Activated CD8-positive, alpha-beta memory T cell treated with anti-CD3 and anti-CD28 coated beads, Interleukin-2, amount 10 ng/mL, durations not matched to agents 7 days and 5 days (primary cell): ENCODE results near the gene C16orf90. TPM values are rescaled to one million over a fixed set of nuclear protein-coding genes. Genes with fewer than 3 reads are reported as not detected.
"Not testable (repeated sequence)": the region's sequence is repeated elsewhere in the genome, so short reads cannot be mapped to it uniquely, and the experiment has no call there.

Source experiments
- ATAC-seq: fragments of 150-1000 bp; cut with Tn5 transposase; one replicate; pipeline ENCODE4 v1.10.0; 2021; ENCODE audit warnings: moderate library complexity
- CTCF ChIA-PET: fragments of 350-600 bp; sonication (Branson Sonifier 250); formaldehyde crosslinking; loops from one replicate; lab custom pipeline; 2021; ENCODE audit warnings: antibody characterized with exemption; lab: Charles Lee
- DNase-seq: peaks from one replicate; pipeline ENCODE4 v3.0.0-alpha.2; 2020
- H3K27ac Mint-ChIP-seq: one replicate; pipeline ENCODE4 v1.8.0; 2021; ENCODE audit warnings: mild to moderate bottlenecking, mixed read lengths
- H3K27me3 Mint-ChIP-seq: one replicate; pipeline ENCODE4 v1.8.0; 2021; ENCODE audit warnings: mixed read lengths
- H3K36me3 Mint-ChIP-seq: one replicate; pipeline ENCODE4 v1.8.0; 2021; ENCODE audit warnings: mild to moderate bottlenecking, mixed read lengths
- H3K4me1 Mint-ChIP-seq: one replicate; pipeline ENCODE4 v1.8.0; 2021; ENCODE audit warnings: mixed read lengths
- H3K4me3 Mint-ChIP-seq: one replicate; pipeline ENCODE4 v1.8.0; 2021; ENCODE audit warnings: mild to moderate bottlenecking, moderate library complexity, mixed read lengths
- H3K9me3 Mint-ChIP-seq: one replicate; pipeline ENCODE4 v1.8.0; 2022; ENCODE audit warnings: low read depth, mixed read lengths
- total RNA-seq, 2 experiments: library from RNA; stranded (reverse); gene quantifications; one replicate each; pipeline ENCODE4 v1.2.3, GENCODE V29; 2021

The C16orf90 gene
- total RNA-seq, 2 experiments from 2014 or later: not detected

DNA sequence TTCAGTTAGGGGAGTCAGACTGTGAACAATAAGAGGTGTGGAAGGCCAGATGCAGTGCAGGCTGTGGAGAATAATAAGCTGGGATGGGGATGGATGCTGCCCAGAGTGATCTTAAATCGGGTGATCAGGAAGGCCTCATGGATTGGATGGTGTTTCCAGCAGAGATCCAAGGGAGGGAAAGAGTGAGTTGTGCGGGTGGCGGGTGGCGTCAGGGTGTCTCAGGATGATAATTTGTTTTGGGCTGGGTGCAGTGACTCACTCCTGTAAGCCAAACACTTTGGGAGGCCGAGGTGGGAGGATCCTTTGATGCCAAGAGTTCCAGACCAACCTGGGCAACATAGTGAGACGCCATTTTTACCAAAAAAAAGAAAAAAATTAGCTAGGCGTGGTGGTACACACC is 13.4 kb upstream of the C16orf90 start:
- DNase-seq (no peak), ATAC-seq (no peak)
- Mint-ChIP-seq H3K27ac (peak overlapping the region; percentile 92), H3K4me3 (peak overlapping the region; percentile 27), H3K4me1 (peaks cover 70% of the 10 kb centered on the region), H3K27me3 (no peaks in the 10 kb centered on the region), H3K36me3 (peaks cover 53% of the 10 kb centered on the region), H3K9me3 (no peaks in the 10 kb centered on the region)
- CTCF ChIA-PET: interaction anchor here (0.8 to 2.1 kb wide), 3 partner anchors 18 to 225 kb away, joined by 3 to 10 read pairs (median 4); no protein-coding TSS in a partner anchor

DNA sequence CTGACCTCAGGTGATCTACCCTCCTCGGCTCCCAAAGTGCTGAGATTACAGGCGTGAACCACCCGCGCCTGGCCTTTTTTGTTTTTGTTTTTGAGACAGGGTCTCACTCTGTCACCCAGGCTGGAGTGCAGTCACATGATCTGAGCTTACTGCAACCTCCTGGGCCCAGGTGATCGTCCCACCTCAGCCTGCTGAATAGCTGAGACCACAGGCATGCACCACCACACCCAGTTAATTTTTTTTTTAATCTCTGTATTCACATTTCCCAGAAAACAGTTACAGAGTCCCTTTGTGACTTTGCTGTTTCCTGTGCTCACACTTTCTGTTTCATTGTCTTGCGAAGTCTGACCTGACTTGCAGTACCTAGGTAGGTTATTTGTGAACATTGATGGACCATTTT is 8.2 kb upstream of the C16orf90 start:
- Mint-ChIP-seq H3K4me1 (peaks cover 66% of the 10 kb centered on the region), H3K36me3 (peaks cover 26% of the 10 kb centered on the region), H3K27ac (peak overlapping the region; percentile 94), H3K9me3 (no peaks in the 10 kb centered on the region), H3K27me3 (peaks cover 2% of the 10 kb centered on the region), H3K4me3 (peak overlapping the region; percentile 66)
- CTCF ChIA-PET: interaction anchor here (0.6 to 1.7 kb wide), 3 partner anchors 23 to 336 kb away, joined by 3 read pairs; partner anchors contain the start of genes ZNF174 and ZSCAN32
- DNase-seq: peak; percentile 83
- peak; percentile 60 for ATAC-seq

DNA sequence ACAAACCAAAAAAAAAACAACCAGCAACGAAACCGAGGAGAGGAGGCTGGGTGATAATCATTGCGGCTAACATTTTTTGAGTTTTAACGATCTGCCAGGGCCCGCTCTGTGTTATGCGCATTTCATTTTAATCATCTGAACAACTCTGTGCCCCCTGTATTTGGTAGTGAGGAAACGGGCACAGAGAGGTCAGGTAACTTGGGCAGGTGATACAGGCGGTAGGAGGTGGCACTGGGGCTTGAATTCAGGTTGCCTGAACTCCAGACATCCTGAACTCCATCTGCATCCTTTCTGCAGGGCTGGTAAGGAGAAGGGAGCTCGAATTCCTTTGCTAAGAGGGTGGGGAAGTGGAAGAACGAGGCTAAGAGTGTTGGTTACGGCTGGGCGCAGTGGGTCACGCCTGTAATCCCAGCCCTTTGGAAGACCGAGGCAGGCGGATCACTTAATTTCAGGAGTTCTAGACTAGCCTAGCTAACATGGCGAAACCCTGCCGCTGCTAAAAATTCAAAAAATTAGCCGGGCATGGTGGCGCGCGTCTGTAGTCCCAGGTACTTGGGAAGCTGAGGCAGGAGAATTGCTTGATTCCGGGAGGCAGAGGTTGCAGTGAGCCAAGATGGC is 6.6 kb upstream of the C16orf90 start:
- CTCF ChIA-PET: interaction anchor here (0.9 to 1.6 kb wide), 5 partner anchors 12 to 351 kb away, joined by 3 to 6 read pairs (median 3); partner anchors contain the start of gene NAA60
- DNase-seq (no peak), ATAC-seq (no peak)
- Mint-ChIP-seq H3K27ac (peak overlapping the region; percentile 94), H3K9me3 (no peaks in the 10 kb centered on the region), H3K4me3 (peak overlapping the region; percentile 91), H3K36me3 (peaks cover 17% of the 10 kb centered on the region), H3K4me1 (peaks cover 56% of the 10 kb centered on the region), H3K27me3 (peaks cover 2% of the 10 kb centered on the region)

DNA sequence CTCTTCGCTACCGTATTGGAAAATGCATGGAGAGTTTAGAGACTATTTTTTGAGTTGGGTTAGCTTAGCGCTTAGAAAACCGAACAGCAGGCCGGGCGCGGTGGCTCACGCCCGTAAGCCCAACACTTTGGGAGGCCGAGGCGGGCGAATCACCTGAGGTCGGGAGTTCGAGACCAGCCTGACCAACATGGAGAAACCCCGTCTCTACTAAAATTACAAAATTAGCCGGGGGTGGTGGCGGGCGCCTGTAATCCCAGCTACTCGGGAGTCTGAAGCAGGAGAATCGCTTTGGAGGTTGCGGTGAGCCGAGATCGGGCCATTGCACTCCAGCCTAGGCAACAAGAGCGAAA is 6.1 kb upstream of the C16orf90 start:
- H3K4me1 Mint-ChIP-seq: peaks cover 56% of the 10 kb centered on the region
- H3K36me3 Mint-ChIP-seq: peaks cover 17% of the 10 kb centered on the region
- not testable (repeated sequence) for DNase-seq, ATAC-seq, H3K27me3 Mint-ChIP-seq, H3K9me3 Mint-ChIP-seq
- peak overlapping the region; percentile 91 for H3K27ac Mint-ChIP-seq
- H3K4me3 Mint-ChIP-seq: peak overlapping the region; percentile 91
- CTCF ChIA-PET: interaction anchor here (0.9 to 1.6 kb wide), 11 partner anchors 8 to 351 kb away, joined by 3 to 6 read pairs (median 3); partner anchors contain the start of gene NAA60

DNA sequence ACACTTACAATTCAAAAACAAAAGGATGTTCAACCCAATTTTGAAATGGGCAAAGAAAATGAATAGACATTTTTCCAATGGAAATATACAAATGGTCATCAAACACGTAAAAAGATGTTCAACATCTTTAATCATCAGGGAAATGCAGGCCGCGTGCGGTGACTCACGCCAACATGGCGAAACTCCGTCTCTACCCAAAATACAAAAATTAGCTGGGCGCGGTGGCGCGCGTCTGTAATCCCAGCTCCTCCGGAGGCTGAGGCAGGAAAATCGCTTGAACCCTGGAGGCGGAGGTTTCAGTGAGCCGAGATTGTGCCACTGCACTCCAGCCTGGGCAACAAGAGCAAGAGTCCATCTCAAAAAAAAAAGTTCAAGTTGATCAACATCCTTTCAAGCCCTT is 3.7 kb upstream of the C16orf90 start:
- Mint-ChIP-seq H3K27ac (no peak overlapping the region), H3K4me3 (no peak overlapping the region), H3K4me1 (peaks cover 36% of the 10 kb centered on the region), H3K27me3 (peaks cover 2% of the 10 kb centered on the region), H3K9me3 (no peaks in the 10 kb centered on the region), H3K36me3 (peaks cover 2% of the 10 kb centered on the region)
- CTCF ChIA-PET: interaction anchor here (0.6 to 1.4 kb wide), 2 partner anchors 216 to 226 kb away, joined by 3 read pairs; no protein-coding TSS in a partner anchor
- DNase-seq: no peak
- no peak for ATAC-seq

DNA sequence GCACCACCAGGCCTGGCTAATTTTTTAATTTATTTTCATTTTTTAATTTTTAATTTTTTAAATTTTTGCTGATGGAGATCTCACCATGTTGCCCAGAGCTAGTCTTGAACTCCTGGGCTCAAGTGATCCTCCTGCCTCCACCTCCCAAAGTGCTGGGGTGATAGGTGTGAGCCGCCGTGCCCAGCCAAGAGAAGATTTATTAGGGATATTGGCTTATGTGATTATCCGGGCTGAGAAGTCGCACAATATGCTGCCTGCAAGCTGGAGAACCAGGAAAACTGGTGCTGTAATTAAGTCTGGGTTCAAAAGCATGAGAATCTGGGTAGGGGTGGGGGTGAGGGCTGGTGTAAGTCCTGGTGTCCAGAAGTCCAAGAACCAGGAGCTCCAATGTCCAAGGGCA is 2.5 kb upstream of the C16orf90 start:
- H3K36me3 Mint-ChIP-seq: peaks cover 2% of the 10 kb centered on the region
- no peak for ATAC-seq
- DNase-seq: no peak
- H3K4me3 Mint-ChIP-seq: no peak overlapping the region
- no peaks in the 10 kb centered on the region for H3K9me3 Mint-ChIP-seq
- CTCF ChIA-PET: interaction anchor here (1.2 kb wide), 1 partner anchor 368 kb away, joined by 3 read pairs; no protein-coding TSS in a partner anchor
- peaks cover 25% of the 10 kb centered on the region for H3K4me1 Mint-ChIP-seq
- H3K27ac Mint-ChIP-seq: no peak overlapping the region
- peaks cover 2% of the 10 kb centered on the region for H3K27me3 Mint-ChIP-seq

DNA sequence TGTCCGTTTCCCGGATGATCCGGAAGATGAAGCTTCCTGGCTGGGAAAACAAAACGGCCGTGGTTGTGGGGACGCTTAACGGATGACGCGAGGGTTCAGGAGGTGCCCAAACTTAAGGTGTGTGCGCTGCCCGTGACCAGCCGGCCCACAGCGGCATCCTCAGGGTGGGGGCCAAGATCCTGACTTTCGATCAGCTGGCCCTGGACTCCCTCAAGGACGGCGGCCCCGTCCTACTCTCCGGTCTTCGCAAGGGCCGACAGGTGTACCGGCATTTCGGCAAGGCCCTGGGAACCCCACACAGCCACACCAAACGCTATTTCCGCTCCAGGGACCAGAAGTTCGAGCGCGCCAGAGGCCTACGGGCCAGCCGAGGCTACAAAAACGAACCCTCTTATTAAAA is 1.1 kb upstream of the C16orf90 start:
- Mint-ChIP-seq H3K27ac (no peak overlapping the region), H3K4me3 (no peak overlapping the region), H3K36me3 (peaks cover 2% of the 10 kb centered on the region), H3K27me3 (peaks cover 2% of the 10 kb centered on the region), H3K4me1 (peaks cover 13% of the 10 kb centered on the region), H3K9me3 (no peaks in the 10 kb centered on the region)
- DNase-seq (no peak), ATAC-seq (no peak)
- CTCF ChIA-PET: interaction anchor here (1.2 kb wide), 1 partner anchor 367 kb away, joined by 3 read pairs; no protein-coding TSS in a partner anchor

DNA sequence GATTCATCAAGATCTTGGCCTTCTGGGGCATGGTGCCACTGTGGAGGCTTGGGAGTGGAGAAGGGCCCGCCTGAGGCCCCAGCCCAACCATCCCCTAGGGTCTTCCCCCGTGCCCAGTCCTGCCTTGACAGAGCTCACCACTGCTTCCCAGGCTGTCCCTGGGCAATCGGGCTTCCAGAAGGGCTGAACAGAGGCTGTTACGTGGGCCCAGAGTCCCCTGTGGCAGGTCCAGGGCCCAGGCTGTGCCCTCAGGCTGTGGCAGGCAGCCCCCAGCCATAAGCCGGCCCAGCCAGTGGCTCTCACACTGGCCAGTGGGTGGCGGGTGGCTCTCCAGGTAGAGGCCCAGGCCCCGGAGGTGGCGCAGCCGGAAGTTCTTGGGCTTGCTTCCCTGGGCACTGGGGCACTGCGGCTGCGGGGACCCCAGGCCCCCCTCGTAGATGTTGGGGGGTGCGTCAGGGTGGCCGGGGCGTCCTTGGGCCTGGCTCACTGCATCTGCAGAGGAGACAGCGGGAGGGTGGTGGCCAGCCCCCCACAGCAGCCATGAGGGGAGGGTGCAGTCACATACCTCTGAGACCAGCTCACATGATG is 809 bp downstream of the C16orf90 start:
- no peak for DNase-seq
- Mint-ChIP-seq H3K4me3 (no peak overlapping the region), H3K27me3 (peaks cover under 1% of the 10 kb centered on the region), H3K4me1 (peaks cover under 1% of the 10 kb centered on the region), H3K9me3 (no peaks in the 10 kb centered on the region), H3K27ac (no peak overlapping the region), H3K36me3 (no peaks in the 10 kb centered on the region)
- ATAC-seq: no peak
- CTCF ChIA-PET: no interaction called here

DNA sequence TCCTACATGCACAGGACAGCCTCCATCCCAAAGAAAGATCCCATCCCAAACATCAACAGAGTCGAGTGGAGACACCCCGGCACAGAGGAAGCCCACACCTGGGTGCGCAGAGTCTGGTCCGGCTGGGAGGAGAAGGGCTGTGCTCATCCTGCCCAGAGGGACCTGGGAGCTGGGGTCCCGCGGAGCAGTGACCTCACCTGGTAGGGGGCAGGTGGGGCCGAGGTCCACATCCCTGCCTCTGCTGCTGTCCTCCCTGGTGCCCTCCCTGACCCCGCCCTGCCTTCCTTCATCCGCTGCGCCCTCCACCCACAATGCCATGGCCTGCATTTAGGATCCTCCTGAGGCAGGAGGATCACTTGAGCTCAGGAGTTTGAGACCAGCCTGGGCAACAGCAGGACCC is 2.9 kb downstream of the C16orf90 start:
- no peaks in the 10 kb centered on the region for H3K36me3 Mint-ChIP-seq
- no peaks in the 10 kb centered on the region for H3K27me3 Mint-ChIP-seq
- ATAC-seq: no peak
- H3K27ac Mint-ChIP-seq: no peak overlapping the region
- no peak for DNase-seq
- H3K9me3 Mint-ChIP-seq: no peaks in the 10 kb centered on the region
- CTCF ChIA-PET: no interaction called here
- no peak overlapping the region for H3K4me3 Mint-ChIP-seq
- H3K4me1 Mint-ChIP-seq: no peaks in the 10 kb centered on the region

DNA sequence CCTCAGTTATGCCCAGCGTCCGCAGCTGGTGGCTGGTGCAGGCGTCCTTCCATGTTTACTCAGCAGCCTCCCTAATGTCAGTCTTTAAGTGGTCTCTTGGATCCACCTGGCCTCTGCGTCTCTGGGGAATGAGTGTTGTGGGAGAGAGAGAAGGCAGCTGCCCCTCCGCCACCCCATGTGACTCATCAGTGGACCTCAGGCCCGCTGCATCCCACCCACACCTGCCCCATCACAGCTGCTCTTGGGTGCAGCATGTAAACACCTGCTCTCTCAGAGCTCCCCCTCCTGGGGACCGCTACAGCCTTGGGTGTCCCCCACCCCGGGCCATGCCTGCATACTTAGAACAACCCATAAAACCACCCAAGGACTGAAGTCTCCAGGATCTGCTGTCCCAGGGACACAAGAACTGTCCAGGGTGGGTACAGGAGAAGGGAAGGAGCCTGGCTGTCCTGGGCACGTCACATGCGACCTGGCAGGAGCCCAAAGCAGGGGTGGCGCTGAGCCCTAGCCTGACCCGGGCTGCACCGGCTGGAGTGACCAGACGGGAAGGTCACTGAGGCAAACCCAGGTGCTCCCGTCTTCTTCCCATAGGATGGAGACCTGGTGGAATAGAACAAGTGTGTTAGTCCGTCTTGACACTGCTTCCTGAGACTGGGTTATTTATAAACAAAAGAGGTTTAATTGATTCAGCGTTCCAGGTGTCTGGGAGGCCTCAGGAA is 4.2 kb downstream of the C16orf90 start:
- no peaks in the 10 kb centered on the region for H3K4me1 Mint-ChIP-seq

DNA sequence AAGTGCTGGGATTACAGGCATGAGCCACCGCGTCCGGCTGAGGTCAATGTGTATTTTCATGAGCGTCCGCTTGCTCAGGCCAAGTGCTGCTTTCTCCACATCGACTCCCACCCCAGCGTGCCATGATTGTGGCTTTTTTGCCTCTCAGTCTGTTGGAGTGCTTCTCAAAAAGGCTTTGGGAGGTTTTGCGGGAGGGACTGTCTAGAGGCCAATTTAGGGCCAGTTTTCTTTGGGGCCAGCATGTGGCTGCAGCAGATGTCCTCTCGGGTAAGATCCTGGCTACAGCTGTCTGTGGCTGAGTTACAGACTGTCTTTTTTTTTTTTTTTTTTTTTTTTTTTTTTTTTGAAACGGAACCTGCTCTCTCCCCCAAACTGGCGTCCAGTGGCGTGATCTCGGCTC is 6.5 kb downstream of the C16orf90 start:
- DNase-seq (no peak), ATAC-seq (no peak)
- peaks cover 5% of the 10 kb centered on the region for H3K36me3 Mint-ChIP-seq
- H3K9me3 Mint-ChIP-seq: no peaks in the 10 kb centered on the region
- CTCF ChIA-PET: no interaction called here
- no peak overlapping the region for H3K4me3 Mint-ChIP-seq
- no peaks in the 10 kb centered on the region for H3K27me3 Mint-ChIP-seq
- H3K4me1 Mint-ChIP-seq: no peaks in the 10 kb centered on the region
- no peak overlapping the region for H3K27ac Mint-ChIP-seq

More for the DNA sequence above, 4.2 kb downstream of the C16orf90 start:
- ATAC-seq (no peak), DNase-seq (no peak)
- H3K4me3 Mint-ChIP-seq: no peak overlapping the region
- H3K9me3 Mint-ChIP-seq: no peaks in the 10 kb centered on the region
- peaks cover 1% of the 10 kb centered on the region for H3K36me3 Mint-ChIP-seq
- CTCF ChIA-PET: interaction anchor here (1.5 kb wide), 1 partner anchor 10 kb away, joined by 6 read pairs; the partner anchor contains the start of gene CLUAP1
- no peak overlapping the region for H3K27ac Mint-ChIP-seq
- no peaks in the 10 kb centered on the region for H3K27me3 Mint-ChIP-seq

DNA sequence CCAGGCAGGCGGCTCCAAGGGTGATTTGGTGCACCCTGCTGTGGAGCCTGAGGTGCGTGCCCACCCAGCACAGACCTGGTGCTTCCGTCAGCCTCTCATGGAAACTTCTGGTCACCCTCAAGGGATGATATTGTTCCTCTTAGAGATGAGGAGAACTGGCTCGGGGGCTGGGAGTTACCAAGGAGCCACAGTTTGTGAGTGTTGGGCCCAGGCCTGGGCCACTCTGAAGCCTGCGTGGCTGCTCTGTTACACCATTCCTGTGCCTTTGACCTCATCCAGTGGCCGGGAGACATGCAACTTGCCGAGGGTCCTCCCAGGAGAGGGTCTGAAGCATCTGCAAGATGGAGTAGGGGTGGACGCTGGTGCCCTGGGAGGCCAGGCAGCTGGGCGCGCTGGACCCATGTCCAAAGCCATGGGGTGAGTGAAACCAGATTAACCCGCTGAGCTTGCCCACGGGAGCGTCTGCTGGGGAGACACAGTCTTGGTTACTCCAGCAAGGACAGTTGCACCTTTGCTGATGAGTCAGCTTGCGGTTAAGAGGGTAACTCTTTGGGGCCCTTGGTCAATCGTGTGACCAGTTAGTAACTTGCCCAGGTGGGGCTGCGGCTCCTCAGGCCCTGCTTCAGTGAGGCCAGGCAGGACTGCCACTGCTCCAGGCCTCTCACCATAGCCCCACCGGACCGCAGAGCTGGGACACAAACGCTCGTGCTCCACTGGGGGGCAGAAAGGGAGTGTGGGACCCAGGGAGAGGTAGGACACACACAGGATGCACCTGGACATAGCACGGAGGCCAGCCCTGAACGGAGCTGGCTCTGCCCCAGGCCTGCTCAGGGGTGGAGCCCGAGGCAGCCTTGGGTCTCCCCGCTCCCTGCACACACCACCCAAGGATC is 7.5 kb downstream of the C16orf90 start:
- Mint-ChIP-seq H3K27ac (no peak overlapping the region), H3K4me1 (no peaks in the 10 kb centered on the region), H3K27me3 (no peaks in the 10 kb centered on the region), H3K4me3 (no peak overlapping the region), H3K36me3 (peaks cover 13% of the 10 kb centered on the region), H3K9me3 (no peaks in the 10 kb centered on the region)
- DNase-seq (no peak), ATAC-seq (no peak)
- CTCF ChIA-PET: no interaction called here
